ENCODE data around the gene STX7. TPM values are rescaled to one million over a fixed set of nuclear protein-coding genes. Genes with fewer than 3 reads are reported as not detected.

The STX7 gene
- total and polyA plus RNA-seq, 2 donors (not counting 3 experiments of a cell fraction or from before 2014, with no cell fraction given) = 13.4 to 45.5 TPM

DNA sequence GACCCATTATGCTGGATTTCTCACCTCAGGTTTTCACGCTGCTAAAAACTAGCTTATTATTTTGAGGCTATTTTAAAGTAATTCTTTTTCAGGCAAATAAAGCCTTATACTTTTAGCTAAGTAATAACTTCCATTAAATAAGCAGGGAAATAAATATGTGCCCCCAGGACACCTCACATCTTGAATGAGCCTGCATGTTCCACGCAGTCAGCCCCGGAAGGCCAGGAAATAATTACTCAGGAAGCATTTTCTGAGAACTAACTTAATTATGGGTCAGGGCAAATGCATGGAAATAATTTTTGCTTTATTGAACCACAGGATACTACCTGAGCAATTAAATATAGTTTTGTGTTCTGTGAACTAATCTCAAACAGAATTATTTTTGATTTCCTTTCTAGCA lies 41.1 kb downstream of the STX7 start:
- POLR2A ChIA-PET = no interaction called here
- H3K27ac ChIP-seq (ENCODE audit: insufficient read depth, low read depth, low read length) = no peak overlapping the region

More for the DNA sequence above, 41.1 kb downstream of the STX7 start:
- DNase-seq (ENCODE audit: low read depth, low spot score) = no peak
- Histone ChIP-seq H3K9me1 (replicated peaks; ENCODE audit: control insufficient read depth, extremely low read depth, insufficient read depth, low read length) (no peaks in the 10 kb centered on the region), H3K9me3 (replicated peaks; ENCODE audit: control insufficient read depth, insufficient read depth, low read length) (no peaks in the 10 kb centered on the region), H3K27me3 (ENCODE audit: control insufficient read depth in 2 of 2, insufficient read depth in 2 of 2, low read length in 2 of 2) (no peaks in the 10 kb centered on the region), H2AFZ (ENCODE audit: low read depth, low read length) (no peak overlapping the region), H3K36me3 (ENCODE audit: control insufficient read depth in 2 of 2, extremely low read depth in 1 of 2, insufficient read depth in 2 of 2, low read length in 2 of 2) (peaks cover 3 to 5% of the 10 kb centered on the region in 2 experiments), H4K20me1 (replicated peaks; ENCODE audit: control insufficient read depth, extremely low read depth, insufficient read depth, low read length) (no peaks in the 10 kb centered on the region), H3K9ac (replicated peaks; ENCODE audit: extremely low read depth, insufficient read depth, low read length) (no peak overlapping the region), H3K4me1 (ENCODE audit: control insufficient read depth, extremely low read depth, insufficient read depth, low read length) (peaks cover 4% of the 10 kb centered on the region), H3K4me2 (ENCODE audit: insufficient read depth, low read length) (no peak overlapping the region), H3K4me3 (replicated peaks in 1 of 3; ENCODE audit: insufficient read depth in 1 of 3, low read depth in 1 of 3, low read length in 3 of 3) (no peak overlapping the region), H3K79me2 (ENCODE audit: control insufficient read depth, insufficient read depth, low read length) (peaks cover under 1% of the 10 kb centered on the region)
- TF ChIP-seq, protein P1, sequence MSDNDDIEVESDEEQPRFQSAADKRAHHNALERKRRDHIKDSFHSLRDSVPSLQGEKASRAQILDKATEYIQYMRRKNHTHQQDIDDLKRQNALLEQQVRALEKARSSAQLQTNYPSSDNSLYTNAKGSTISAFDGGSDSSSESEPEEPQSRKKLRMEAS (IDR thresholded peaks at IDR 0.05; ENCODE audit: insufficient read depth, insufficient read length) = no peak
- no peak for TF ChIP-seq GATA2 (IDR thresholded peaks at IDR 0.05; ENCODE audit: insufficient read depth, insufficient read length, low read depth, low read length)
- no peak for TF ChIP-seq JUN (IDR thresholded peaks at IDR 0.05; ENCODE audit: borderline replicate concordance, insufficient read depth, insufficient read length, low read depth)
- TF ChIP-seq POLR2AphosphoS5 (IDR thresholded peaks at IDR 0.05; ENCODE audit: insufficient read depth, low read depth, low read length) = no peak
- TF ChIP-seq FOS (IDR thresholded peaks at IDR 0.05; ENCODE audit: borderline replicate concordance, insufficient read depth, low read length) = no peak
- TF ChIP-seq MYC (IDR thresholded peaks at IDR 0.05; ENCODE audit: low read depth, low read length) = no peak
- no peak for TF ChIP-seq EZH2 (IDR thresholded peaks at IDR 0.05; ENCODE audit: borderline replicate concordance, low read depth, low read length, severe bottlenecking)
- TF ChIP-seq, protein P2, sequence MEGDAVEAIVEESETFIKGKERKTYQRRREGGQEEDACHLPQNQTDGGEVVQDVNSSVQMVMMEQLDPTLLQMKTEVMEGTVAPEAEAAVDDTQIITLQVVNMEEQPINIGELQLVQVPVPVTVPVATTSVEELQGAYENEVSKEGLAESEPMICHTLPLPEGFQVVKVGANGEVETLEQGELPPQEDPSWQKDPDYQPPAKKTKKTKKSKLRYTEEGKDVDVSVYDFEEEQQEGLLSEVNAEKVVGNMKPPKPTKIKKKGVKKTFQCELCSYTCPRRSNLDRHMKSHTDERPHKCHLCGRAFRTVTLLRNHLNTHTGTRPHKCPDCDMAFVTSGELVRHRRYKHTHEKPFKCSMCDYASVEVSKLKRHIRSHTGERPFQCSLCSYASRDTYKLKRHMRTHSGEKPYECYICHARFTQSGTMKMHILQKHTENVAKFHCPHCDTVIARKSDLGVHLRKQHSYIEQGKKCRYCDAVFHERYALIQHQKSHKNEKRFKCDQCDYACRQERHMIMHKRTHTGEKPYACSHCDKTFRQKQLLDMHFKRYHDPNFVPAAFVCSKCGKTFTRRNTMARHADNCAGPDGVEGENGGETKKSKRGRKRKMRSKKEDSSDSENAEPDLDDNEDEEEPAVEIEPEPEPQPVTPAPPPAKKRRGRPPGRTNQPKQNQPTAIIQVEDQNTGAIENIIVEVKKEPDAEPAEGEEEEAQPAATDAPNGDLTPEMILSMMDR (IDR thresholded peaks at IDR 0.05; ENCODE audit: extremely low read depth in 1 of 2, insufficient read depth in 1 of 2, low read depth in 1 of 2, low read length in 2 of 2) = no peak
- no peak for TF ChIP-seq POLR2A (IDR thresholded peaks at IDR 0.05; ENCODE audit: low read depth, low read length)
- CTCF ChIA-PET = interaction anchor here (1.4 to 3.5 kb wide), 4 partner anchors 10 to 192 kb away, joined by 3 to 15 read pairs (median 9); no protein-coding TSS in a partner anchor
- no TSS peak for BruUV-seq (replicated peaks)
- intact Hi-C loops (cut with micrococcal nuclease) = no loop called here
- no peak for FAIRE-seq
- dilution Hi-C loops (cut with MboI; ENCODE audit: extremely low pct_ligation_motif_present, low sequenced_read_pairs) = no loop called here

Data from endothelial cell of umbilical vein (primary cell).